ENCODE measurements around the gene BCL2L13. TPM values are rescaled to one million over a fixed set of nuclear protein-coding genes. Genes with fewer than 3 reads are reported as not detected.
"Not testable (repeated sequence)": the region's sequence is repeated elsewhere in the genome, so short reads cannot be mapped to it uniquely, and the experiment has no call there.

Gene BCL2L13
- total RNA-seq, 2 donors from 2014 or later: 25.1 to 31.4 TPM

- H3K4me1 Mint-ChIP-seq: no peaks in the 10 kb centered on the region
- no peak overlapping the region for H3K27ac Mint-ChIP-seq
- no peak for ATAC-seq (replicated peaks)
- H3K4me3 Mint-ChIP-seq: no peak overlapping the region
- no peaks in the 10 kb centered on the region for H3K9me3 Mint-ChIP-seq
- H3K36me3 Mint-ChIP-seq (ENCODE audit: low read depth): peaks cover 18% of the 10 kb centered on the region
- no peaks in the 10 kb centered on the region for H3K27me3 Mint-ChIP-seq
Observed at GRCh38 chr22:17647991-17648390, 9.4 kb downstream of the BCL2L13 start.

DNA sequence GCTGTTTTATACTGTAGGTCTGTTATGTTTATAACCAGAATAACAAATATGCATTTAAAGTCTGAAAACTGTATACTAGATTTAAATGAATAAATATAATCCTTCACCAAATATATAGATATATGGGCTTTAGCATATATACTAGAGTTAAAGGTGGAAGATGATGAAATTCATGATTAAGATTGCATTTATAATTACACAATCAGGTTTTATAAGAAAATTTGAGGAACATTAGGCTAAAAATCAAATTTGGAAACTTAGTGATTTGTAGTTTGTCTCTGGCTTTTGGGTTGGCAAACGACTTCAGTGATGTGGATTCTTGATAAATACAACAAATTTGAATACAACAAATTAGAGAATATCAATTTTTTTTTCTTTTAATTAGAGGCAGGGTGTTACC is 10.0 kb downstream of the BCL2L13 start:
- Mint-ChIP-seq H3K9me3 (no peaks in the 10 kb centered on the region), H3K36me3 (ENCODE audit: low read depth) (peaks cover 18% of the 10 kb centered on the region), H3K4me1 (no peaks in the 10 kb centered on the region), H3K4me3 (no peak overlapping the region), H3K27ac (no peak overlapping the region), H3K27me3 (no peaks in the 10 kb centered on the region)
- ATAC-seq (replicated peaks): no peak

- no peak overlapping the region for H3K27ac Mint-ChIP-seq
- no peak for ATAC-seq (replicated peaks)
- no peak overlapping the region for H3K4me3 Mint-ChIP-seq
- no peaks in the 10 kb centered on the region for H3K4me1 Mint-ChIP-seq
- H3K36me3 Mint-ChIP-seq (ENCODE audit: low read depth): peaks cover 37% of the 10 kb centered on the region
- no peaks in the 10 kb centered on the region for H3K9me3 Mint-ChIP-seq
- H3K27me3 Mint-ChIP-seq: no peaks in the 10 kb centered on the region
Observed at GRCh38 chr22:17655289-17655688, 16.7 kb downstream of the BCL2L13 start.

DNA sequence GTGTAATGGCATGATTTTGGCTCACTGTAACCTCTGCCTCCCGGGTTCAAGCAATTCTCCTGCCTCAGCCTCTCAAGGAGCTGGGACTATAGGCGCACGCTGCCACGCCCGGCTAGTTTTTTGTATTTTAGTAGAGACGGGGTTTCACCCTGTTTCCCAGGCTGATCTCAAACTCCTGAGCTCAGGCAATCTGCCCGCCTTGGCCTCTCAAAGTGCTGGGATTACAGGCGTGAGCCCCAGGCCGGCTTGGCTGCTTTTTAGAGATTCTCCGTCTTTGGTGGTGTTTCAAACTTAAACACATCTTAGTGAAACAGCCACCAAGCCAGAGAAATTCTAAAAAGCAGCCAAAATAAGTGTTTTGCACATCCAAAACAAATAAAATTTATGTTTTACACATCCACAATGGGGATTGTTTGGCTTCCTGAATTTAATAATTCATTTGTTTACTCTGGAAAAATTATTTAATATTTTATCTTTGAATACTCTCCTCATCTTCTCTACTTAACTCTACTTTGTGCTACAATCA is 18.4 kb downstream of the BCL2L13 start:
- Mint-ChIP-seq H3K9me3 (no peaks in the 10 kb centered on the region), H3K27ac (no peak overlapping the region), H3K4me1 (no peaks in the 10 kb centered on the region), H3K36me3 (ENCODE audit: low read depth) (peaks cover 44% of the 10 kb centered on the region), H3K4me3 (no peak overlapping the region), H3K27me3 (no peaks in the 10 kb centered on the region)
- no peak for ATAC-seq (replicated peaks)

DNA sequence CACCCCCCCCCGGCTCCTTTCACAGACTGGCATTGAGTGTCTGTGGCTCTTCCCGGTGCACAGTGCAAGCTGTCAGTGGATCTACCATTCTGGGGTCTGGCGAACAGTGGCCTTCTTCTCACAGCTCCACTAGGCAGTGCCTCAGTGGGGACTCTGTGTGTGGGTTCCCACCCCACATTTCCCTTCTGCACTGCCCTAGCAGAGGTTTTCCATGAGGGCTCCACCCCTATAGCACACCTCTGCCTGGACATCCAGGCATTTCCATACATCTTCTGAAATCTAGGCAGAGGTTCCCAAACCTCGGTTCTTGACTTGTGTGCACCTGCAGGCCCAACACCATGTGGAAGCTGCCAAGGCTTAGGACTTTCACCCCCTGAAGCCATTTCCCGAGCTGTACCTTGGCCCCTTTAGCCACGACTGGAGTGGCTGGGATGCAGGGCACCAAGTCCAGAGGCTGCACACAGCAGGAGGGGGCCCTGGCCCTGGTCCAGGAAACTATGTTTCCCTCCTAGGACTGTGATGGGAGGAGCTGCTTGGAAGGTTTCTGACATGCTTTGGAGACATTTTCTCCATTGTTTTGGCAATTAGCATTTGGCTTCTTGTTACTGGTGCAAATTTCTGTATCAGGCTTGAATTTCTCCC is 26.0 kb downstream of the BCL2L13 start:
- peaks cover 67% of the 10 kb centered on the region for H3K36me3 Mint-ChIP-seq (ENCODE audit: low read depth)
- no peak for ATAC-seq (replicated peaks)
- peaks cover 6% of the 10 kb centered on the region for H3K4me1 Mint-ChIP-seq
- no peaks in the 10 kb centered on the region for H3K9me3 Mint-ChIP-seq
- H3K27me3 Mint-ChIP-seq: no peaks in the 10 kb centered on the region
- no peak overlapping the region for H3K4me3 Mint-ChIP-seq
- no peak overlapping the region for H3K27ac Mint-ChIP-seq

DNA sequence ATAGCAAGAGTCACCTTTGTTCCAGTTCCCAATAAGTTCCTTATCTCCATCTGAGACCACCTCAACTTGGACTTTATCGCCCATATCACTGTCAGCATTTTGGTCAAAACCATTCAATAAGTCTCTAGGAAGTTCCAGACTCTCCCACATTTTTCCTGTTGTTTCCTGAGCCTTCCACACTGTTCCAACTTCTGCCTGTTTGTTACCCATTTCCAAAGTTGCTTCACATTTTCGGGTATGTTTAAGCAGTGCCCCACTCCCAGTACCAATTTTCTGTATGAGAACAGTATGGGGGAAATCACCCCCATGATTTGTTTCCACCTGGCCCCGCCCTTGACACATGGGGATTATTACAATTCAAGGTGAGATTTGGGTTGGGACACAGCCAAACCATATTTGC is 26.7 kb downstream of the BCL2L13 start:
- no peak for ATAC-seq (replicated peaks)

GRCh38 chr22:17665854-17666253 is 27.3 kb downstream of the BCL2L13 start:
- no peak for ATAC-seq (replicated peaks)
- Mint-ChIP-seq H3K27me3 (no peaks in the 10 kb centered on the region), H3K9me3 (no peaks in the 10 kb centered on the region), H3K4me1 (peaks cover 6% of the 10 kb centered on the region), H3K36me3 (ENCODE audit: low read depth) (peaks cover 67% of the 10 kb centered on the region), H3K27ac (no peak overlapping the region), H3K4me3 (no peak overlapping the region)

More for the DNA sequence above, 26.7 kb downstream of the BCL2L13 start:
- Mint-ChIP-seq H3K4me3 (no peak overlapping the region), H3K27ac (no peak overlapping the region), H3K27me3 (no peaks in the 10 kb centered on the region), H3K9me3 (no peaks in the 10 kb centered on the region), H3K4me1 (peaks cover 6% of the 10 kb centered on the region), H3K36me3 (ENCODE audit: low read depth) (peaks cover 67% of the 10 kb centered on the region)

- not testable (repeated sequence) for H3K27me3 Mint-ChIP-seq; H3K9me3 Mint-ChIP-seq; ATAC-seq (replicated peaks); H3K4me3 Mint-ChIP-seq; H3K27ac Mint-ChIP-seq
- Mint-ChIP-seq H3K4me1 (peaks cover 12% of the 10 kb centered on the region), H3K36me3 (ENCODE audit: low read depth) (peaks cover 30% of the 10 kb centered on the region)
Observed at GRCh38 chr22:17671521-17672092, 33.0 kb downstream of the BCL2L13 start.

DNA sequence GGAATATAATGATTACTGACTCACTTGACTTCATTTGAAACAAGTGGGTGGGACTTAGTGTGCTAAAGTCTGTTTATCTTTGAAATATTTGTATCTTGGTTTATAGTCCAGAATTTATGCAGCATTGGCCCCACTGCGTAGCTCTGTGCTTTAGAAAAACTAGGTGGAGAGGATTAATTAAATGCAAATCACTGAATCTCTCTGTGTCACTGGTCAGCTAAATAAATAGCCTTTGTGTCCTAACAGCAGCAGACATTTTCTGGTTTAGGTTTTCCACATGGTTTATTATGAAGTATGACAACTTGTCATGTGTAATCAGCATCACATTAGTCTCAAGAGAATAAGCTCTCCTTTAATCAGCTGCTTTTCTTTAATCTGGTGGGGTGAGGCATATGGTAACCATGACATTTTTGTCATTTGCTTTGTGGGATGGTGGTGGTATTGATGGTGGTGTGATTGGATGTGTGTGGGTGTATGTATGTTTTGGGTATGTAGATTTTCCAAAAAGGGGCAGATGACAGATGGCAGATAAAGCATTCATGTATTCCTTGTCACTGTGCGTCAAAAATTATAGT is 33.9 kb downstream of the BCL2L13 start:
- Mint-ChIP-seq H3K4me3 (peak overlapping the region; percentile 0), H3K27me3 (no peaks in the 10 kb centered on the region), H3K4me1 (peaks cover 12% of the 10 kb centered on the region), H3K36me3 (ENCODE audit: low read depth) (peaks cover 24% of the 10 kb centered on the region), H3K27ac (peak overlapping the region; percentile 16), H3K9me3 (no peaks in the 10 kb centered on the region)
- ATAC-seq (replicated peaks): peak; percentile 76

- H3K4me1 Mint-ChIP-seq: peaks cover 12% of the 10 kb centered on the region
- H3K9me3 Mint-ChIP-seq: no peaks in the 10 kb centered on the region
- H3K4me3 Mint-ChIP-seq: no peak overlapping the region
- H3K27ac Mint-ChIP-seq: no peak overlapping the region
- no peaks in the 10 kb centered on the region for H3K27me3 Mint-ChIP-seq
- peaks cover 24% of the 10 kb centered on the region for H3K36me3 Mint-ChIP-seq (ENCODE audit: low read depth)
- ATAC-seq (replicated peaks): no peak
Observed at GRCh38 chr22:17674152-17674551, 35.6 kb downstream of the BCL2L13 start.

DNA sequence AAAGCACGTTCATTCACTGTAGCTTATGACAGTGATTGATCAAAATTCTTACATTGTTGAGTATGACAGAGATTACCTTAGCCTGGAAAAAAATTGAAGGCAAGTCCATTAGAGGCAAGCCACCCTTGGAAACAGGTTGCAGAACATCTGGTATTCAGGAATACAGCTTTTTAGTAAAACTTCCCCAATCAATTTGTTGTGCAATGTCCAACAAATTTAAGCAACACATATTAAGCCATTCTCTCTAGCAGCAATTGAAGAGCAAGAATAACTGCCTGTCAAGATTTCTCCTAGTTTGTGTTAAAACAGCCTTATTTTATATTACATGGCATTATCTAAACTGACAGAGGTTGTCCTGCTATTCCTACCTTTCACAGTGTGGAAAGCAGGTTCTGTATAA is 37.0 kb downstream of the BCL2L13 start:
- Mint-ChIP-seq H3K9me3 (no peaks in the 10 kb centered on the region), H3K36me3 (ENCODE audit: low read depth) (peaks cover 9% of the 10 kb centered on the region), H3K27ac (no peak overlapping the region), H3K27me3 (no peaks in the 10 kb centered on the region), H3K4me1 (peaks cover 12% of the 10 kb centered on the region), H3K4me3 (no peak overlapping the region)
- no peak for ATAC-seq (replicated peaks)

DNA sequence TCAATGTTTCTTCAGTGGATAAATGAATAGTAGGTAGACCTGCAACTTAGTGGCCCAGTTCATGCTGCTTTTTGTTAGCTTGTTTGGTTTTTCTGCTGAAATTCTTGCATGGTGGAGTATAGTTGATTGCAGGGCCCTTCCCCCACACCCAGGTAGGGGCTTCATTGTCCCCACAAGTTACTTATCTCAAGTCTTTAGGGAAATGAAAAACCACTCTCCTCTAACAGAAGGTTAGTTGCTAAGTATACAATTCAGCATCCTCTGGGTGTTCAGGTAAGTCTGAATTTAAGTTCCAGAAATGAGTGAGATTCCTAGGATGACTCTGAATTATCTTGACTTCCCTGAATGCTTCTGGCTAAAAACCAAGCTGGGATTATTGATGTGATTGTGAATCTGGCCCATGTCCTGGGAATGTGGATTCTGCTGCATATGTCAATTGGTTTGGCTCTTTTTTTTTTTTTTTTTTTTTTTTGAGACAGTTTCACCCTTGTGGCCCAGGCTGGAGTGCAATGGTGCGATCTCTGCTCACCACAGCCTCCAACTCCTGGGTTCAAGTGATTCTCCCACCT is 40.3 kb downstream of the BCL2L13 start:
- Mint-ChIP-seq H3K36me3 (ENCODE audit: low read depth) (peaks cover 5% of the 10 kb centered on the region), H3K27me3 (no peaks in the 10 kb centered on the region), H3K27ac (no peak overlapping the region), H3K4me1 (no peaks in the 10 kb centered on the region), H3K4me3 (no peak overlapping the region), H3K9me3 (no peaks in the 10 kb centered on the region)
- no peak for ATAC-seq (replicated peaks)

DNA sequence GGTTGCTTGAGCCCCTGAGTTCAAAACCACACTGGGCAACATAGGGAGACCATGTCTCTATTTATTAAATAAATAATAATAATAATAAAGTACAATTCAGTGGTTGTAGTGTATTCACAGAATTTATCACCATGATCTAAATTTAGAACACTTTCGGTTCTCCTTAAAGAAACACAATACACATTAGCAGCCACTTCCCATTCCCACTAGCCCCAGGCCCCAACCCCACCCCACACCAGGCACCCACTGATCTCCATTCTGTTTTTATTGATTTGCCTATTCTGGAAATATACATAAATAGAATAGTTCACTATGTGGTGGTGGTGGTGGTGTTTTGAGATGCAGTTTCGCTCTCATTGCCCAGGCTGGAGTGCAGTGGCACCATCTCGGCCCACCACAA is 45.7 kb downstream of the BCL2L13 start:
- no peaks in the 10 kb centered on the region for H3K27me3 Mint-ChIP-seq
- no peaks in the 10 kb centered on the region for H3K9me3 Mint-ChIP-seq
- no peaks in the 10 kb centered on the region for H3K4me1 Mint-ChIP-seq
- H3K4me3 Mint-ChIP-seq: no peak overlapping the region
- H3K36me3 Mint-ChIP-seq (ENCODE audit: low read depth): peaks cover 25% of the 10 kb centered on the region
- no peak overlapping the region for H3K27ac Mint-ChIP-seq
- ATAC-seq (replicated peaks): no peak

DNA sequence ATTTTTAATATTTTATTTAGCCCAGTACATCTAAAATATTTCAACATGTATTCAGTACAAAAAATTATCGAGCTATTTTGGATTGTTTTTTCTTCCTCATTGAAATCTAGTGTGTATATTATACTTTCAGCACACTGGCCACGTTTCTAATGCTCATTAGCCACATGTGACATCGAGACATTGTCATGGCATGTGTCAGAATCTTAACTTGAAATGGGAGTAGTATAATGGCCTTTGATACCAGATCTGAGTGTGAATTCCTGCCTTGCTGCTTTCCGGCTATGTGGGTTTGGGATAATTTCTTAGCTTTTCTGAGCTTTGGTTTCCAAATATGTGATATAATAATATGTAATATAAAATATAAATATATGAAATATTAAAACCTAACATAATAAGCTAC is 54.3 kb downstream of the BCL2L13 start:
- Mint-ChIP-seq H3K27ac (no peak overlapping the region), H3K36me3 (ENCODE audit: low read depth) (peaks cover 50% of the 10 kb centered on the region), H3K4me1 (no peaks in the 10 kb centered on the region), H3K9me3 (no peaks in the 10 kb centered on the region), H3K27me3 (no peaks in the 10 kb centered on the region), H3K4me3 (no peak overlapping the region)
- no peak for ATAC-seq (replicated peaks)

- peaks cover 51% of the 10 kb centered on the region for H3K36me3 Mint-ChIP-seq (ENCODE audit: low read depth)
- H3K27me3 Mint-ChIP-seq: no peaks in the 10 kb centered on the region
- H3K4me1 Mint-ChIP-seq: no peaks in the 10 kb centered on the region
- no peak overlapping the region for H3K27ac Mint-ChIP-seq
- no peak for ATAC-seq (replicated peaks)
- no peak overlapping the region for H3K4me3 Mint-ChIP-seq
- H3K9me3 Mint-ChIP-seq: no peaks in the 10 kb centered on the region
Observed at GRCh38 chr22:17694193-17694592, 55.6 kb downstream of the BCL2L13 start.
